ENCODE measurements around the gene NIM1K.
"Not testable (repeated sequence)": the region's sequence is repeated elsewhere in the genome, so short reads cannot be mapped to it uniquely, and the experiment has no call there.

Gene NIM1K

GRCh38 chr5:43232943-43233833 lies 41.2 kb downstream of the NIM1K start:
- DNase-seq: no peak

GRCh38 chr5:43233946-43234345 lies 41.9 kb downstream of the NIM1K start:
- no peak for DNase-seq

- no peak for DNase-seq
Observed at GRCh38 chr5:43236653-43237355, 44.8 kb downstream of the NIM1K start.

- no peak for DNase-seq
Observed at GRCh38 chr5:43242196-43242595, 50.2 kb downstream of the NIM1K start.

- no peak for DNase-seq
Observed at GRCh38 chr5:43243270-43243669, 51.2 kb downstream of the NIM1K start.

GRCh38 chr5:43244823-43245565 lies 53.0 kb downstream of the NIM1K start:
- no peak for DNase-seq

GRCh38 chr5:43245724-43246385 lies 53.8 kb downstream of the NIM1K start:
- DNase-seq: no peak

GRCh38 chr5:43251754-43252153 lies 59.7 kb downstream of the NIM1K start:
- DNase-seq: no peak

GRCh38 chr5:43255704-43256103 lies 63.7 kb downstream of the NIM1K start:
- DNase-seq: no peak

- no peak for DNase-seq
Observed at GRCh38 chr5:43256261-43256966, 64.4 kb downstream of the NIM1K start.

GRCh38 chr5:43258116-43258515 lies 66.1 kb downstream of the NIM1K start:
- no peak for DNase-seq

GRCh38 chr5:43262269-43262668 lies 70.2 kb downstream of the NIM1K start:
- DNase-seq: not testable (repeated sequence)

GRCh38 chr5:43268188-43268820 lies 76.3 kb downstream of the NIM1K start:
- no peak for DNase-seq

GRCh38 chr5:43270645-43271044 lies 78.6 kb downstream of the NIM1K start:
- DNase-seq: no peak

- DNase-seq: no peak
Observed at GRCh38 chr5:43273552-43273951, 81.5 kb downstream of the NIM1K start.

- DNase-seq: no peak
Observed at GRCh38 chr5:43274435-43275114, 82.5 kb downstream of the NIM1K start.

GRCh38 chr5:43275391-43275790 lies 83.4 kb downstream of the NIM1K start:
- DNase-seq: no peak

GRCh38 chr5:43279548-43280274 lies 87.7 kb downstream of the NIM1K start:
- no peak for DNase-seq

GRCh38 chr5:43281840-43282658 lies 90.0 kb downstream of the NIM1K start:
- DNase-seq: no peak

- no peak for DNase-seq
Observed at GRCh38 chr5:43286623-43287022, 94.6 kb downstream of the NIM1K start.
